Measurements from ENCODE around the gene STIM2.

DNA sequence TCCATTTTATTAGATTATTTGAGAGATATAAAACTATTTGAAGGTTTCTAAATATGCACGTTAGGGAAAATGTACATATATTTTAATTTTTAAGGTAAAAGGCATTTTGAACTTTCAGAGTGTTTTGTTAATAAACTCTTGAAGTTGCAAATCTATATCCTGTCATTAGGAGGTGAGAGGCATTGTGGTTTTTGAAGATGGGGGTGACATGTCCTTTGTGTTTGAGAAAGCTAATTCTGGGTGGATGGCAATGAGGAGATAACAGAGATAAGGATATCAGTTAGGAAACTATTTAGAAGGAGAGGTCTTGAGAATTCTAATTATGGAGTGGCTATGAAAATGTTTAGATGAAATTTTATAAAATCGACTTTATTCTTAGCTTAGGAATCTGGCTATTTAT lies 6.1 kb downstream of the STIM2 start:
- TF ChIP-seq, protein P1, sequence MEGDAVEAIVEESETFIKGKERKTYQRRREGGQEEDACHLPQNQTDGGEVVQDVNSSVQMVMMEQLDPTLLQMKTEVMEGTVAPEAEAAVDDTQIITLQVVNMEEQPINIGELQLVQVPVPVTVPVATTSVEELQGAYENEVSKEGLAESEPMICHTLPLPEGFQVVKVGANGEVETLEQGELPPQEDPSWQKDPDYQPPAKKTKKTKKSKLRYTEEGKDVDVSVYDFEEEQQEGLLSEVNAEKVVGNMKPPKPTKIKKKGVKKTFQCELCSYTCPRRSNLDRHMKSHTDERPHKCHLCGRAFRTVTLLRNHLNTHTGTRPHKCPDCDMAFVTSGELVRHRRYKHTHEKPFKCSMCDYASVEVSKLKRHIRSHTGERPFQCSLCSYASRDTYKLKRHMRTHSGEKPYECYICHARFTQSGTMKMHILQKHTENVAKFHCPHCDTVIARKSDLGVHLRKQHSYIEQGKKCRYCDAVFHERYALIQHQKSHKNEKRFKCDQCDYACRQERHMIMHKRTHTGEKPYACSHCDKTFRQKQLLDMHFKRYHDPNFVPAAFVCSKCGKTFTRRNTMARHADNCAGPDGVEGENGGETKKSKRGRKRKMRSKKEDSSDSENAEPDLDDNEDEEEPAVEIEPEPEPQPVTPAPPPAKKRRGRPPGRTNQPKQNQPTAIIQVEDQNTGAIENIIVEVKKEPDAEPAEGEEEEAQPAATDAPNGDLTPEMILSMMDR (IDR thresholded peaks at IDR 0.05) = no peak
- no peak for TF ChIP-seq EP300 (IDR thresholded peaks at IDR 0.05)

Measured in esophagus muscularis mucosa (tissue), 3 donors.